Measurements from ENCODE around the gene ELN. TPM values are rescaled to one million over a fixed set of nuclear protein-coding genes. Genes with fewer than 3 reads are reported as not detected.

Gene ELN
- total and polyA plus RNA-seq, 9 of the 15 experiments (the other 6 are each of a cell fraction or from before 2014, with no cell fraction given), result 0.20 TPM; not detected in 8

DNA sequence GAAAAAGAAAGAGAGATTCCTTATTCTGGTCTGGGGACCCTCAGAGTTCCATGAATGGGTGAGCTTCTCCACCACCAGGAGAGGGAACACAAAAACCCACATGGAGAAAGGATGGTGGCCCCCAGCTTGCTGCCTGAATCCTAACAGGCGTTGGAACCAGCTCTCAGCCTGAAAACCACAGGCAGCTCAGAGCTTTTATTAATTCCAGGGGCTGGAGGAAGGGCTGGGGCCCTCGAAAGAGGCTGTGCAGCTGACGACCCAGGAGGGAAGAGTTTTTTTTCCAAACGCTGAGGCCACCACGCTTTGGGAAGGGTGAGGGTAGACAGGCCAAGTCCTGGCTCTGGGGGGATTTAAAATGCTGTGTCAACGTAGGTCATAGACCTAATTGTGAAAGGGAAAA is 10.8 kb upstream of the ELN start (continued):
- TF ChIP-seq, protein P1, sequence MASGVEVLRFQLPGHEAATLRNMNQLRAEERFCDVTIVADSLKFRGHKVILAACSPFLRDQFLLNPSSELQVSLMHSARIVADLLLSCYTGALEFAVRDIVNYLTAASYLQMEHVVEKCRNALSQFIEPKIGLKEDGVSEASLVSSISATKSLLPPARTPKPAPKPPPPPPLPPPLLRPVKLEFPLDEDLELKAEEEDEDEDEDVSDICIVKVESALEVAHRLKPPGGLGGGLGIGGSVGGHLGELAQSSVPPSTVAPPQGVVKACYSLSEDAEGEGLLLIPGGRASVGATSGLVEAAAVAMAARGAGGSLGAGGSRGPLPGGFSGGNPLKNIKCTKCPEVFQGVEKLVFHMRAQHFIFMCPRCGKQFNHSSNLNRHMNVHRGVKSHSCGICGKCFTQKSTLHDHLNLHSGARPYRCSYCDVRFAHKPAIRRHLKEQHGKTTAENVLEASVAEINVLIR (CRISPR knock-in tag; IDR thresholded peaks at IDR 0.05), result no peak
- TF ChIP-seq OTX1 (CRISPR knock-in tag; IDR thresholded peaks at IDR 0.05), result no peak

DNA sequence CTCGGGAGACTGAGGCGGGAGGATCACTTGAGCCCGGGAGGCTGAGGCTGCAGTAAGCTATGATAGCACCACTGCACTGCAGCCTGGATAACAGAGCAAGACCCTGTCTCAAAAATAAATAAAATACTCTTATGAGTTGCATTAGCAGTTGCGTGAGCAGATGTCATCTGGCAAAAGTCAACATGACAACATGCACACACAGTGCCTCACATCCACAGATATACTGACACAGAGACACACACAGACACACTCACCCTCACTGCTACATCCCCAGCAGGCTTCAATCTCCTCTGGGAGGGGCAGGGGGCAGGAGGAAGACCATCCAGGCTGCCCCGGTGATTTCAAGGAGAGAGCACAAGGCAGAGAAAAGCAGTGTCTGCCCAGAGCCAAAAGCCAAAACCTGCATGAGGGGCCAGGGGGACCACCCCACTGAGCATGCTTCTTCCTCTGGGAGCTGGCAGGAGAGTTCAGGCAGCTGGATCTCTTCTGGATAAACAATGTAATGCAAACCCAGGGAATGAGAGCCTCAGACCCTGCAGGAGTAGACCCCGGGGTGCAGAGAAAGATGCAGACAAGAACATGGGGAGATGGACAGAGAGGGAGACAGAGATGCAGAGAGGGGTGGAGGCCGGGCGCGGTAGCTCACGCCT is 9.6 kb upstream of the ELN start:
- Histone ChIP-seq H3K36me3 (ENCODE audit: control insufficient read depth, insufficient read depth, low read length) (no peaks in the 10 kb centered on the region), H3K4me3 (no peak overlapping the region), H3K79me2 (ENCODE audit: control insufficient read depth, insufficient read depth, low read length) (no peaks in the 10 kb centered on the region), H3K4me2 (ENCODE audit: insufficient read depth, low read length) (no peak overlapping the region), H3K4me1 (replicated peaks in 1 of 2; ENCODE audit: control insufficient read depth in 2 of 2, insufficient read depth in 2 of 2, low read length in 2 of 2) (peaks cover 0 to 13% of the 10 kb centered on the region in 2 experiments; a peak in 1 of 5 replicates), H3K27ac (ENCODE audit: extremely low read depth, low read depth, low read length) (no peak overlapping the region), H3K9me1 (ENCODE audit: control insufficient read depth, insufficient read depth, low read length) (no peaks in the 10 kb centered on the region), H3K9me3 (replicated peaks; ENCODE audit: control insufficient read depth, insufficient read depth, low read depth, low read length) (no peaks in the 10 kb centered on the region), H4K20me1 (replicated peaks; ENCODE audit: control insufficient read depth, insufficient read depth, low read length) (peaks cover 6% of the 10 kb centered on the region; the same call in 1 of the 2 replicates), H3K9ac (ENCODE audit: insufficient read depth in 1 of 2, low read depth in 2 of 2, low read length in 2 of 2) (no peak overlapping the region), H3K27me3 (ENCODE audit: control insufficient read depth in 2 of 2, insufficient read depth in 2 of 2, low read length in 2 of 2) (peaks cover 37 to 73% of the 10 kb centered on the region in 2 experiments), H2AFZ (ENCODE audit: low read depth, low read length) (no peak overlapping the region)
- ATAC-seq, result no peak
- in situ Hi-C loops (cut with MboI) (no loop called here), intact Hi-C loops (cut with micrococcal nuclease) (loop anchor here (5.0 kb wide), 1 partner anchor 146 kb away; no protein-coding TSS in a partner anchor)
- WGBS (ENCODE audit: insufficient coverage, low coverage, missing lambda C conversion rate), result 3% methylated on average over 10 of the region's 10 CpGs
- BruUV-seq (replicated peaks), result no TSS peak
- no peak for DNase-seq (ENCODE audit: extremely low read depth in 1 of 4, low spot score in 3 of 4)
- POLR2A ChIA-PET, result no interaction called here
- TF ChIP-seq GTF2E2 (tag; IDR thresholded peaks at IDR 0.05) (no peak), GATA2 (CRISPR knock-in tag; IDR thresholded peaks at IDR 0.05) (no peak), FIP1L1 (IDR thresholded peaks at IDR 0.05; ENCODE audit: low read depth, low read length, poor library complexity, severe bottlenecking) (no peak)
- TF ChIP-seq, protein P2, sequence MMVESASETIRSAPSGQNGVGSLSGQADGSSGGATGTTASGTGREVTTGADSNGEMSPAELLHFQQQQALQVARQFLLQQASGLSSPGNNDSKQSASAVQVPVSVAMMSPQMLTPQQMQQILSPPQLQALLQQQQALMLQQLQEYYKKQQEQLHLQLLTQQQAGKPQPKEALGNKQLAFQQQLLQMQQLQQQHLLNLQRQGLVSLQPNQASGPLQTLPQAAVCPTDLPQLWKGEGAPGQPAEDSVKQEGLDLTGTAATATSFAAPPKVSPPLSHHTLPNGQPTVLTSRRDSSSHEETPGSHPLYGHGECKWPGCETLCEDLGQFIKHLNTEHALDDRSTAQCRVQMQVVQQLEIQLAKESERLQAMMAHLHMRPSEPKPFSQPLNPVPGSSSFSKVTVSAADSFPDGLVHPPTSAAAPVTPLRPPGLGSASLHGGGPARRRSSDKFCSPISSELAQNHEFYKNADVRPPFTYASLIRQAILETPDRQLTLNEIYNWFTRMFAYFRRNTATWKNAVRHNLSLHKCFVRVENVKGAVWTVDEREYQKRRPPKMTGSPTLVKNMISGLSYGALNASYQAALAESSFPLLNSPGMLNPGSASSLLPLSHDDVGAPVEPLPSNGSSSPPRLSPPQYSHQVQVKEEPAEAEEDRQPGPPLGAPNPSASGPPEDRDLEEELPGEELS (CRISPR knock-in tag; IDR thresholded peaks at IDR 0.05; ENCODE audit: borderline replicate concordance), result no peak
- FAIRE-seq, result no peak
- CTCF ChIA-PET (ENCODE audit: low intra/inter-chr PET ratio), result no interaction called here
